Vagina (tissue), 2 donors: ENCODE measurements around the gene ZCCHC7.
"Not testable (repeated sequence)": the region's sequence is repeated elsewhere in the genome, so short reads cannot be mapped to it uniquely, and the experiment has no call there.

Experiments
- POLR2A ChIP-seq, 2 donors: fragments of 450-650 bp; IDR thresholded peaks; one replicate each; pipeline ENCODE4 v1.6.1; 2017; ENCODE audit warnings: antibody characterized with exemption in 2 of 2, mild to moderate bottlenecking in 2 of 2, moderate library complexity in 2 of 2
- TF ChIP-seq, protein P1 (sequence below), 3 experiments: fragments of 450-650 bp in 2 of 3; fragments of 200-600 bp in 1 of 3; sonication (generic) in 1 of 3; IDR thresholded peaks; one replicate each; pipeline ENCODE4 v1.5.1; 2017 to 2019; ENCODE audit warnings: antibody characterized with exemption in 3 of 3, mild to moderate bottlenecking in 2 of 3, moderate library complexity in 2 of 3

DNA sequence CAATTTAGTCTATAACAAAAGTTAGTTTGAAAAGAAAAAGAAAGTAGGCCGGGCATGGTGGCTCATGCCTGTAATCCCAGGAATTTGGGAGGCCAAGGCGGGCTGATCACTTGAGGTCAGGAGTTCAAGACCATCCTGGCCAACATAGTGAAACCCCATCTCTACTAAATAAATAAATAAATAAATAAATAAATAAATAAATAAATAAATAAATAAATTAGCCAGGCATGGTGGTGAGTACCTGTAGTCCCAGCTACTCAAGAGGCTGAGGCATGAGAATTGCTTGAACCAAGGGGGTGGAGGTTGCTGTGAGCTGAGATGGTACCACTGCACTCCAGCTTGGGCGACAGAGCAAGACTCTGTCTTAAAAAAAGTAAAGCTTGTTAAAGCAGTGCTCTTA is 277.6 kb downstream of the ZCCHC7 start:
- TF ChIP-seq, protein P1, sequence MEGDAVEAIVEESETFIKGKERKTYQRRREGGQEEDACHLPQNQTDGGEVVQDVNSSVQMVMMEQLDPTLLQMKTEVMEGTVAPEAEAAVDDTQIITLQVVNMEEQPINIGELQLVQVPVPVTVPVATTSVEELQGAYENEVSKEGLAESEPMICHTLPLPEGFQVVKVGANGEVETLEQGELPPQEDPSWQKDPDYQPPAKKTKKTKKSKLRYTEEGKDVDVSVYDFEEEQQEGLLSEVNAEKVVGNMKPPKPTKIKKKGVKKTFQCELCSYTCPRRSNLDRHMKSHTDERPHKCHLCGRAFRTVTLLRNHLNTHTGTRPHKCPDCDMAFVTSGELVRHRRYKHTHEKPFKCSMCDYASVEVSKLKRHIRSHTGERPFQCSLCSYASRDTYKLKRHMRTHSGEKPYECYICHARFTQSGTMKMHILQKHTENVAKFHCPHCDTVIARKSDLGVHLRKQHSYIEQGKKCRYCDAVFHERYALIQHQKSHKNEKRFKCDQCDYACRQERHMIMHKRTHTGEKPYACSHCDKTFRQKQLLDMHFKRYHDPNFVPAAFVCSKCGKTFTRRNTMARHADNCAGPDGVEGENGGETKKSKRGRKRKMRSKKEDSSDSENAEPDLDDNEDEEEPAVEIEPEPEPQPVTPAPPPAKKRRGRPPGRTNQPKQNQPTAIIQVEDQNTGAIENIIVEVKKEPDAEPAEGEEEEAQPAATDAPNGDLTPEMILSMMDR (IDR thresholded peaks at IDR 0.05), result not testable (repeated sequence)
- not testable (repeated sequence) for TF ChIP-seq POLR2A (IDR thresholded peaks at IDR 0.05)
